Endothelial cell of umbilical vein (primary cell): ENCODE results near the gene MED27. TPM values are rescaled to one million over a fixed set of nuclear protein-coding genes. Genes with fewer than 3 reads are reported as not detected.

Experiments
- BruUV-seq: library from RNA; stranded (reverse); fragments of 400-500 nt; replicated peaks from 2 replicates; lab custom pipeline; 2021; lab: Mats Ljungman, UMichigan
- CTCF ChIA-PET: fragments of 300-600, 350-600 bp; sonication (Branson Sonifier 250); formaldehyde crosslinking; loops from one replicate; lab custom pipeline; 2021; ENCODE audit warnings: antibody characterized with exemption, inconsistent platforms; lab: Charles Lee
- POLR2A ChIA-PET: fragments of 300-600, 350-600 bp; sonication (Branson Sonifier 250); formaldehyde crosslinking; loops from one replicate; lab custom pipeline; 2021; ENCODE audit warnings: antibody characterized with exemption, inconsistent platforms; lab: Charles Lee
- DNase-seq: peaks from one replicate; pipeline ENCODE4 v3.0.0-alpha.2; 2011; ENCODE audit warnings: low read depth, low spot score
- FAIRE-seq: peaks from 2 replicates; lab custom pipeline; 2011; peaks lifted over from hg19 to GRCh38; lab: Jason Lieb, UNC
- H2AFZ ChIP-seq: 2 replicates; pipeline ENCODE4 v1.6.0; 2012; ENCODE audit warnings: low read depth, low read length, control low read depth, inconsistent platforms
- H3K27ac ChIP-seq: 2 replicates; pipeline ENCODE4 v1.5.1; 2011; ENCODE audit warnings: low read depth, mild to moderate bottlenecking, control low read depth, low read length, moderate library complexity; ENCODE audit not compliant: insufficient read depth
- H3K27me3 ChIP-seq, 2 experiments: 2 replicates each; pipeline versions ENCODE4 v1.6.0 to v1.6.1; 2011; ENCODE audit warnings: low read length in 2 of 2, mixed read lengths in 1 of 2; ENCODE audit not compliant: control insufficient read depth in 2 of 2, insufficient read depth in 2 of 2
- H3K36me3 ChIP-seq, 2 experiments: 2 replicates in 1 of 2; 3 replicates in 1 of 2; pipeline ENCODE4 v1.5.1; 2011; ENCODE audit warnings: low read length in 2 of 2, mild to moderate bottlenecking in 1 of 2, moderate library complexity in 1 of 2; ENCODE audit not compliant: control insufficient read depth in 2 of 2, insufficient read depth in 2 of 2; ENCODE audit errors: extremely low read depth in 1 of 2
- H3K4me1 ChIP-seq: 3 replicates; pipeline ENCODE4 v1.5.1; 2011; ENCODE audit warnings: mild to moderate bottlenecking, low read length; ENCODE audit not compliant: control insufficient read depth, insufficient read depth; ENCODE audit errors: extremely low read depth
- H3K4me2 ChIP-seq: 2 replicates; pipeline ENCODE4 v1.6.1; 2011; ENCODE audit warnings: low read length, control low read depth, mixed read lengths; ENCODE audit not compliant: insufficient read depth
- H3K4me3 ChIP-seq, 3 experiments: fragments of 200-600 bp in 1 of 3; sonication (generic), shearing (Covaris generic) in 1 of 3; replicated peaks in 1 of 3; 2 replicates each; pipeline ENCODE4 v1.5.1; 2011 to 2016; ENCODE audit warnings: control low read depth in 3 of 3, low read length in 3 of 3, mild to moderate bottlenecking in 2 of 3, inconsistent platforms in 1 of 3, low read depth in 1 of 3, moderate library complexity in 1 of 3; ENCODE audit not compliant: insufficient read depth in 1 of 3
- H3K79me2 ChIP-seq: 2 replicates; pipeline ENCODE4 v1.6.0; 2012; ENCODE audit warnings: low read length, inconsistent platforms; ENCODE audit not compliant: control insufficient read depth, insufficient read depth
- H3K9ac ChIP-seq: replicated peaks from 2 replicates; pipeline ENCODE3; 2011; ENCODE audit warnings: low read length, control low read depth; ENCODE audit not compliant: insufficient read depth; ENCODE audit errors: extremely low read depth
- H3K9me1 ChIP-seq: replicated peaks from 3 replicates; pipeline ENCODE4 v1.6.0; 2011; ENCODE audit warnings: mild to moderate bottlenecking, low read length; ENCODE audit not compliant: control insufficient read depth, insufficient read depth; ENCODE audit errors: extremely low read depth
- H3K9me3 ChIP-seq: replicated peaks from 2 replicates; pipeline ENCODE4 v1.5.1; 2012; ENCODE audit warnings: low read length, inconsistent platforms; ENCODE audit not compliant: control insufficient read depth, insufficient read depth
- H4K20me1 ChIP-seq: replicated peaks from 2 replicates; pipeline ENCODE3; 2011; ENCODE audit warnings: mild to moderate bottlenecking, low read length; ENCODE audit not compliant: control insufficient read depth, insufficient read depth; ENCODE audit errors: extremely low read depth
- EZH2 ChIP-seq: IDR thresholded peaks from 2 replicates; pipeline ENCODE4 v1.6.1; 2012; ENCODE audit warnings: borderline replicate concordance, low read depth, mild to moderate bottlenecking, moderate library complexity, low read length, inconsistent platforms; ENCODE audit not compliant: severe bottlenecking
- FOS ChIP-seq: IDR thresholded peaks from 2 replicates; pipeline ENCODE4 v1.6.1; 2011; ENCODE audit warnings: mild to moderate bottlenecking, low read length, moderate library complexity, borderline replicate concordance; ENCODE audit not compliant: insufficient read depth
- GATA2 ChIP-seq: IDR thresholded peaks from 2 replicates; pipeline ENCODE4 v1.7.0; 2011; ENCODE audit warnings: low read depth, mild to moderate bottlenecking, moderate library complexity, mixed read lengths, low read length; ENCODE audit not compliant: insufficient read length, insufficient read depth
- JUN ChIP-seq: IDR thresholded peaks from 2 replicates; pipeline ENCODE4 v1.6.1; 2011; ENCODE audit warnings: borderline replicate concordance, low read depth; ENCODE audit not compliant: insufficient read length, insufficient read depth
- MYC ChIP-seq: IDR thresholded peaks from one replicate; pipeline ENCODE4 v1.6.1; 2011; ENCODE audit warnings: mild to moderate bottlenecking, low read depth, low read length
- POLR2A ChIP-seq: IDR thresholded peaks from 2 replicates; pipeline ENCODE4 v1.6.1; 2012; ENCODE audit warnings: low read depth, mild to moderate bottlenecking, control low read depth, low read length
- POLR2AphosphoS5 ChIP-seq: IDR thresholded peaks from 2 replicates; pipeline ENCODE4 v1.6.1; 2012; ENCODE audit warnings: low read depth, mild to moderate bottlenecking, control low read depth, low read length, moderate library complexity; ENCODE audit not compliant: insufficient read depth
- dilution Hi-C: fragments of 300-500 bp; cut with MboI; formaldehyde crosslinking; loops from one replicate; pipeline ENCODE4 v1.15.0; 2019; ENCODE audit warnings: low sequenced_read_pairs; ENCODE audit not compliant: extremely low pct_ligation_motif_present
- intact Hi-C: fragments of 100-400 bp; cut with micrococcal nuclease; formaldehyde crosslinking; loops from one replicate; pipeline ENCODE4 v1.10.0; 2022
- polyA plus RNA-seq, 4 experiments: library from polyadenylated mRNA; depleted of rRNA in 3 of 4; stranded (reverse) in 3 of 4; unstranded in 1 of 4; fragments of >200 nt; gene quantifications; 2 replicates each; pipeline versions ENCODE4 v1.2.1 to v1.2.3, GENCODE V29; 2011 to 2012; ENCODE audit warnings: missing spikeins in 1 of 4
- total RNA-seq: library from RNA; stranded (reverse); gene quantifications from 2 replicates; pipeline ENCODE4 v1.2.3, GENCODE V29; 2021
- TF ChIP-seq, protein P1 (sequence below): IDR thresholded peaks from 2 replicates; pipeline ENCODE4 v1.6.1; 2011; ENCODE audit not compliant: insufficient read depth, insufficient read length
- TF ChIP-seq, protein P2 (sequence below), 2 donors: IDR thresholded peaks; 1 replicate in 1 of 2; 2 replicates in 1 of 2; pipeline ENCODE4 v1.5.1; 2011; ENCODE audit warnings: low read length in 2 of 2, mild to moderate bottlenecking in 2 of 2, moderate library complexity in 2 of 2, control low read depth in 1 of 2, inconsistent platforms in 1 of 2, low read depth in 1 of 2; ENCODE audit not compliant: insufficient read depth in 1 of 2; ENCODE audit errors: extremely low read depth in 1 of 2

Gene MED27
- total and polyA plus RNA-seq, 2 donors (not counting 3 experiments of a cell fraction or from before 2014, with no cell fraction given), result 27.9 to 47.8 TPM

DNA sequence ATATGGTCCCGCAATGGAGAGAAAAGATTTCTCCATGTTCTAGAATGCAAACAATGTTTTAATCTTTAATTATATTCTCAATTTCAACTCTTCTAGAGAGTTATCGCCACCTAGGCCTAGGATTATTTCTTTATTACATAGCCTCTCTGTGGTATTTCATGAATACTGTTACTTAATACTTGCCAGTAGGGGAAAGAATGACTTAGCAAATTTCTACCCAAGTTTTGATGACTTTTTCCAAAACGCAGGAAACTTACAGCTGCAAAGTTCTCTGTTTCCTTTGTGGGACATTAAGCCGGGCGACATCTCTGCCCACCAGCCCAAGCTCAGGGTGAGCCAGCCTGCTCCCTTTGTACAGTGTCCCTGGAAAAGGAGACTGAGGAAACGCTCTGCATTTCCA is 73.8 kb downstream of the MED27 start:
- H3K27me3 ChIP-seq, result no peaks in the 10 kb centered on the region
- H3K9me3 ChIP-seq, result no peaks in the 10 kb centered on the region
- TF ChIP-seq, protein P1, sequence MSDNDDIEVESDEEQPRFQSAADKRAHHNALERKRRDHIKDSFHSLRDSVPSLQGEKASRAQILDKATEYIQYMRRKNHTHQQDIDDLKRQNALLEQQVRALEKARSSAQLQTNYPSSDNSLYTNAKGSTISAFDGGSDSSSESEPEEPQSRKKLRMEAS, result no peak
- no peak for TF ChIP-seq GATA2
- no peak for TF ChIP-seq FOS
- TF ChIP-seq, protein P2, sequence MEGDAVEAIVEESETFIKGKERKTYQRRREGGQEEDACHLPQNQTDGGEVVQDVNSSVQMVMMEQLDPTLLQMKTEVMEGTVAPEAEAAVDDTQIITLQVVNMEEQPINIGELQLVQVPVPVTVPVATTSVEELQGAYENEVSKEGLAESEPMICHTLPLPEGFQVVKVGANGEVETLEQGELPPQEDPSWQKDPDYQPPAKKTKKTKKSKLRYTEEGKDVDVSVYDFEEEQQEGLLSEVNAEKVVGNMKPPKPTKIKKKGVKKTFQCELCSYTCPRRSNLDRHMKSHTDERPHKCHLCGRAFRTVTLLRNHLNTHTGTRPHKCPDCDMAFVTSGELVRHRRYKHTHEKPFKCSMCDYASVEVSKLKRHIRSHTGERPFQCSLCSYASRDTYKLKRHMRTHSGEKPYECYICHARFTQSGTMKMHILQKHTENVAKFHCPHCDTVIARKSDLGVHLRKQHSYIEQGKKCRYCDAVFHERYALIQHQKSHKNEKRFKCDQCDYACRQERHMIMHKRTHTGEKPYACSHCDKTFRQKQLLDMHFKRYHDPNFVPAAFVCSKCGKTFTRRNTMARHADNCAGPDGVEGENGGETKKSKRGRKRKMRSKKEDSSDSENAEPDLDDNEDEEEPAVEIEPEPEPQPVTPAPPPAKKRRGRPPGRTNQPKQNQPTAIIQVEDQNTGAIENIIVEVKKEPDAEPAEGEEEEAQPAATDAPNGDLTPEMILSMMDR (IDR thresholded peaks at IDR 0.05; ENCODE audit: extremely low read depth in 1 of 2, insufficient read depth in 1 of 2, low read depth in 1 of 2, low read length in 2 of 2), result no peak
- no peak for TF ChIP-seq POLR2AphosphoS5
- TF ChIP-seq JUN, result no peak
- TF ChIP-seq POLR2A, result no peak
- TF ChIP-seq EZH2, result no peak
- TF ChIP-seq MYC, result no peak
- peaks cover 8% of the 10 kb centered on the region for H3K4me1 ChIP-seq
- DNase-seq (no peak), FAIRE-seq (no peak)
- no peak overlapping the region for H3K4me2 ChIP-seq
- H3K27ac ChIP-seq, result no peak overlapping the region
- ChIA-PET POLR2A (no interaction called here), CTCF (no interaction called here)
- no peak overlapping the region for H2AFZ ChIP-seq
- no TSS peak for BruUV-seq
- H4K20me1 ChIP-seq, result peaks cover 4% of the 10 kb centered on the region
- dilution Hi-C loops (no loop called here), intact Hi-C loops (no loop called here)
- H3K9ac ChIP-seq, result no peak overlapping the region
- H3K79me2 ChIP-seq, result no peaks in the 10 kb centered on the region
- H3K36me3 ChIP-seq, result no peaks in the 10 kb centered on the region
- H3K9me1 ChIP-seq, result no peaks in the 10 kb centered on the region
- H3K4me3 ChIP-seq, result no peak overlapping the region
